ENCODE measurements around the gene SGSM2. TPM values are rescaled to one million over a fixed set of nuclear protein-coding genes. Genes with fewer than 3 reads are reported as not detected.

The SGSM2 gene
- total and polyA plus RNA-seq, 2 of the 8 experiments (the other 6 are each of a cell fraction or from before 2014, with no cell fraction given): 44.5 to 77.7 TPM

GRCh38 chr17:2309338-2310154 lies 27.8 kb upstream of the SGSM2 start (continued):
- TF ChIP-seq, protein P1, sequence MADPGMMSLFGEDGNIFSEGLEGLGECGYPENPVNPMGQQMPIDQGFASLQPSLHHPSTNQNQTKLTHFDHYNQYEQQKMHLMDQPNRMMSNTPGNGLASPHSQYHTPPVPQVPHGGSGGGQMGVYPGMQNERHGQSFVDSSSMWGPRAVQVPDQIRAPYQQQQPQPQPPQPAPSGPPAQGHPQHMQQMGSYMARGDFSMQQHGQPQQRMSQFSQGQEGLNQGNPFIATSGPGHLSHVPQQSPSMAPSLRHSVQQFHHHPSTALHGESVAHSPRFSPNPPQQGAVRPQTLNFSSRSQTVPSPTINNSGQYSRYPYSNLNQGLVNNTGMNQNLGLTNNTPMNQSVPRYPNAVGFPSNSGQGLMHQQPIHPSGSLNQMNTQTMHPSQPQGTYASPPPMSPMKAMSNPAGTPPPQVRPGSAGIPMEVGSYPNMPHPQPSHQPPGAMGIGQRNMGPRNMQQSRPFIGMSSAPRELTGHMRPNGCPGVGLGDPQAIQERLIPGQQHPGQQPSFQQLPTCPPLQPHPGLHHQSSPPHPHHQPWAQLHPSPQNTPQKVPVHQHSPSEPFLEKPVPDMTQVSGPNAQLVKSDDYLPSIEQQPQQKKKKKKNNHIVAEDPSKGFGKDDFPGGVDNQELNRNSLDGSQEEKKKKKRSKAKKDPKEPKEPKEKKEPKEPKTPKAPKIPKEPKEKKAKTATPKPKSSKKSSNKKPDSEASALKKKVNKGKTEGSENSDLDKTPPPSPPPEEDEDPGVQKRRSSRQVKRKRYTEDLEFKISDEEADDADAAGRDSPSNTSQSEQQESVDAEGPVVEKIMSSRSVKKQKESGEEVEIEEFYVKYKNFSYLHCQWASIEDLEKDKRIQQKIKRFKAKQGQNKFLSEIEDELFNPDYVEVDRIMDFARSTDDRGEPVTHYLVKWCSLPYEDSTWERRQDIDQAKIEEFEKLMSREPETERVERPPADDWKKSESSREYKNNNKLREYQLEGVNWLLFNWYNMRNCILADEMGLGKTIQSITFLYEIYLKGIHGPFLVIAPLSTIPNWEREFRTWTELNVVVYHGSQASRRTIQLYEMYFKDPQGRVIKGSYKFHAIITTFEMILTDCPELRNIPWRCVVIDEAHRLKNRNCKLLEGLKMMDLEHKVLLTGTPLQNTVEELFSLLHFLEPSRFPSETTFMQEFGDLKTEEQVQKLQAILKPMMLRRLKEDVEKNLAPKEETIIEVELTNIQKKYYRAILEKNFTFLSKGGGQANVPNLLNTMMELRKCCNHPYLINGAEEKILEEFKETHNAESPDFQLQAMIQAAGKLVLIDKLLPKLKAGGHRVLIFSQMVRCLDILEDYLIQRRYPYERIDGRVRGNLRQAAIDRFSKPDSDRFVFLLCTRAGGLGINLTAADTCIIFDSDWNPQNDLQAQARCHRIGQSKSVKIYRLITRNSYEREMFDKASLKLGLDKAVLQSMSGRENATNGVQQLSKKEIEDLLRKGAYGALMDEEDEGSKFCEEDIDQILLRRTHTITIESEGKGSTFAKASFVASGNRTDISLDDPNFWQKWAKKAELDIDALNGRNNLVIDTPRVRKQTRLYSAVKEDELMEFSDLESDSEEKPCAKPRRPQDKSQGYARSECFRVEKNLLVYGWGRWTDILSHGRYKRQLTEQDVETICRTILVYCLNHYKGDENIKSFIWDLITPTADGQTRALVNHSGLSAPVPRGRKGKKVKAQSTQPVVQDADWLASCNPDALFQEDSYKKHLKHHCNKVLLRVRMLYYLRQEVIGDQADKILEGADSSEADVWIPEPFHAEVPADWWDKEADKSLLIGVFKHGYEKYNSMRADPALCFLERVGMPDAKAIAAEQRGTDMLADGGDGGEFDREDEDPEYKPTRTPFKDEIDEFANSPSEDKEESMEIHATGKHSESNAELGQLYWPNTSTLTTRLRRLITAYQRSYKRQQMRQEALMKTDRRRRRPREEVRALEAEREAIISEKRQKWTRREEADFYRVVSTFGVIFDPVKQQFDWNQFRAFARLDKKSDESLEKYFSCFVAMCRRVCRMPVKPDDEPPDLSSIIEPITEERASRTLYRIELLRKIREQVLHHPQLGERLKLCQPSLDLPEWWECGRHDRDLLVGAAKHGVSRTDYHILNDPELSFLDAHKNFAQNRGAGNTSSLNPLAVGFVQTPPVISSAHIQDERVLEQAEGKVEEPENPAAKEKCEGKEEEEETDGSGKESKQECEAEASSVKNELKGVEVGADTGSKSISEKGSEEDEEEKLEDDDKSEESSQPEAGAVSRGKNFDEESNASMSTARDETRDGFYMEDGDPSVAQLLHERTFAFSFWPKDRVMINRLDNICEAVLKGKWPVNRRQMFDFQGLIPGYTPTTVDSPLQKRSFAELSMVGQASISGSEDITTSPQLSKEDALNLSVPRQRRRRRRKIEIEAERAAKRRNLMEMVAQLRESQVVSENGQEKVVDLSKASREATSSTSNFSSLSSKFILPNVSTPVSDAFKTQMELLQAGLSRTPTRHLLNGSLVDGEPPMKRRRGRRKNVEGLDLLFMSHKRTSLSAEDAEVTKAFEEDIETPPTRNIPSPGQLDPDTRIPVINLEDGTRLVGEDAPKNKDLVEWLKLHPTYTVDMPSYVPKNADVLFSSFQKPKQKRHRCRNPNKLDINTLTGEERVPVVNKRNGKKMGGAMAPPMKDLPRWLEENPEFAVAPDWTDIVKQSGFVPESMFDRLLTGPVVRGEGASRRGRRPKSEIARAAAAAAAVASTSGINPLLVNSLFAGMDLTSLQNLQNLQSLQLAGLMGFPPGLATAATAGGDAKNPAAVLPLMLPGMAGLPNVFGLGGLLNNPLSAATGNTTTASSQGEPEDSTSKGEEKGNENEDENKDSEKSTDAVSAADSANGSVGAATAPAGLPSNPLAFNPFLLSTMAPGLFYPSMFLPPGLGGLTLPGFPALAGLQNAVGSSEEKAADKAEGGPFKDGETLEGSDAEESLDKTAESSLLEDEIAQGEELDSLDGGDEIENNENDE (IDR thresholded peaks at IDR 0.05; ENCODE audit: insufficient replicate concordance, low read length): no peak
- no peak for TF ChIP-seq NRF1 (IDR thresholded peaks at IDR 0.05; ENCODE audit: low read depth, low read length)
- no peak for TF ChIP-seq RFX5 (IDR thresholded peaks at IDR 0.05; ENCODE audit: borderline replicate concordance, low read depth, low read length)
- TF ChIP-seq RNF2 (IDR thresholded peaks at IDR 0.05; ENCODE audit: borderline replicate concordance, low read depth, low read length, missing control alignments, poor library complexity, severe bottlenecking): no peak
- no peak for TF ChIP-seq JUND (IDR thresholded peaks at IDR 0.05; ENCODE audit: low read length)
- no peak for TF ChIP-seq SIRT6 (IDR thresholded peaks at IDR 0.05; ENCODE audit: low read length)
- TF ChIP-seq ASH2L (IDR thresholded peaks at IDR 0.05; ENCODE audit: low read length): no peak
- no peak for TF ChIP-seq HDAC6 (IDR thresholded peaks at IDR 0.05; ENCODE audit: low read depth, low read length)
- TF ChIP-seq RAD21 (IDR thresholded peaks at IDR 0.05 in 1 of 2, conservative IDR thresholded peaks at IDR 0.05 in 1 of 2; ENCODE audit: low read depth in 2 of 2, low read length in 2 of 2): no peak
- TF ChIP-seq FOSL1 (IDR thresholded peaks at IDR 0.05; ENCODE audit: insufficient read depth, low read depth, low read length): no peak

All from H1 (cell line).